ENCODE data around the gene CPNE6.

GRCh38 chr14:24053548-24054323, 17.6 kb upstream of the CPNE6 start:
- TF ChIP-seq, protein P1, sequence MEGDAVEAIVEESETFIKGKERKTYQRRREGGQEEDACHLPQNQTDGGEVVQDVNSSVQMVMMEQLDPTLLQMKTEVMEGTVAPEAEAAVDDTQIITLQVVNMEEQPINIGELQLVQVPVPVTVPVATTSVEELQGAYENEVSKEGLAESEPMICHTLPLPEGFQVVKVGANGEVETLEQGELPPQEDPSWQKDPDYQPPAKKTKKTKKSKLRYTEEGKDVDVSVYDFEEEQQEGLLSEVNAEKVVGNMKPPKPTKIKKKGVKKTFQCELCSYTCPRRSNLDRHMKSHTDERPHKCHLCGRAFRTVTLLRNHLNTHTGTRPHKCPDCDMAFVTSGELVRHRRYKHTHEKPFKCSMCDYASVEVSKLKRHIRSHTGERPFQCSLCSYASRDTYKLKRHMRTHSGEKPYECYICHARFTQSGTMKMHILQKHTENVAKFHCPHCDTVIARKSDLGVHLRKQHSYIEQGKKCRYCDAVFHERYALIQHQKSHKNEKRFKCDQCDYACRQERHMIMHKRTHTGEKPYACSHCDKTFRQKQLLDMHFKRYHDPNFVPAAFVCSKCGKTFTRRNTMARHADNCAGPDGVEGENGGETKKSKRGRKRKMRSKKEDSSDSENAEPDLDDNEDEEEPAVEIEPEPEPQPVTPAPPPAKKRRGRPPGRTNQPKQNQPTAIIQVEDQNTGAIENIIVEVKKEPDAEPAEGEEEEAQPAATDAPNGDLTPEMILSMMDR (IDR thresholded peaks at IDR 0.05), result no peak
- TF ChIP-seq POLR2A (IDR thresholded peaks at IDR 0.05), result no peak

All from uterus (tissue), 2 donors.